ENCODE data around the gene DUSP22.
"Not testable (repeated sequence)": the region's sequence is repeated elsewhere in the genome, so short reads cannot be mapped to it uniquely, and the experiment has no call there.

Gene DUSP22

GRCh38 chr6:321536-322258 lies 29.4 kb downstream of the DUSP22 start:
- DNase-seq = no peak
- intact Hi-C loops (cut with DNase I) = no loop called here

GRCh38 chr6:322259-322930 lies 30.1 kb downstream of the DUSP22 start:
- intact Hi-C loops (cut with DNase I) = no loop called here
- DNase-seq = no peak

GRCh38 chr6:322940-323729 lies 30.8 kb downstream of the DUSP22 start:
- DNase-seq = peak in 1 of 10 donors; percentile 50
- intact Hi-C loops (cut with DNase I) = no loop called here

GRCh38 chr6:323730-324088 lies 31.4 kb downstream of the DUSP22 start:
- peak in 1 of 10 donors; percentile 30 for DNase-seq
- intact Hi-C loops (cut with DNase I) = no loop called here

GRCh38 chr6:324116-324728 lies 31.9 kb downstream of the DUSP22 start:
- peak in 2 of 10 donors; percentile 74 to 75 for DNase-seq
- intact Hi-C loops (cut with DNase I) = no loop called here

- DNase-seq = peak in 4 of 10 donors; percentile 40 to 93 (median 68)
- intact Hi-C loops (cut with DNase I) = no loop called here
Observed at GRCh38 chr6:324729-325125, 32.4 kb downstream of the DUSP22 start.

- intact Hi-C loops (cut with DNase I) = not testable (repeated sequence)
Observed at GRCh38 chr6:325161-325860, 33.0 kb downstream of the DUSP22 start.

GRCh38 chr6:326066-326465 lies 33.8 kb downstream of the DUSP22 start:
- DNase-seq = peak in 1 of 10 donors; percentile 35
- intact Hi-C loops (cut with DNase I) = not testable (repeated sequence)

More at GRCh38 chr6:325161-325860, 33.0 kb downstream of the DUSP22 start:
- DNase-seq = peak in 1 of 10 donors; percentile 59

- intact Hi-C loops (cut with DNase I) = no loop called here
- DNase-seq = peak in 1 of 10 donors; percentile 77
Observed at GRCh38 chr6:326896-327537, 34.7 kb downstream of the DUSP22 start.

GRCh38 chr6:327538-328116 lies 35.3 kb downstream of the DUSP22 start:
- peak in 1 of 10 donors; percentile 66 for DNase-seq
- intact Hi-C loops (cut with DNase I) = no loop called here

- DNase-seq = peak in 2 of 10 donors; percentile 55 to 90
- intact Hi-C loops (cut with DNase I) = no loop called here
Observed at GRCh38 chr6:328136-328670, 35.9 kb downstream of the DUSP22 start.

- DNase-seq = peak in 1 of 10 donors; percentile 54
- intact Hi-C loops (cut with DNase I) = no loop called here
Observed at GRCh38 chr6:328924-329323, 36.6 kb downstream of the DUSP22 start.

- intact Hi-C loops (cut with DNase I) = no loop called here
- peak in 1 of 10 donors; percentile 47 for DNase-seq
Observed at GRCh38 chr6:329888-330691, 37.8 kb downstream of the DUSP22 start.

GRCh38 chr6:330948-331347 lies 38.7 kb downstream of the DUSP22 start:
- intact Hi-C loops (cut with DNase I) = no loop called here

GRCh38 chr6:331622-332521 lies 39.6 kb downstream of the DUSP22 start:
- intact Hi-C loops (cut with DNase I) = no loop called here
- DNase-seq = peak in 3 of 10 donors; percentile 85 to 91 (median 86)

More at GRCh38 chr6:330948-331347, 38.7 kb downstream of the DUSP22 start:
- DNase-seq = no peak

GRCh38 chr6:332671-333070 lies 40.4 kb downstream of the DUSP22 start:
- intact Hi-C loops (cut with DNase I) = no loop called here
- DNase-seq = peak in 2 of 10 donors; percentile 78 to 84

All from posterior cingulate gyrus (tissue), 11 donors.